Panc1 (cell line): ENCODE data around the gene SNPH. TPM values are rescaled to one million over a fixed set of nuclear protein-coding genes. Genes with fewer than 3 reads are reported as not detected.
A peak's percentile ranks its signal among the peaks of the same experiment; 100 is the strongest.

ENCODE experiments used
- ATAC-seq: fragments of 200-7000 bp; cut with Tn5 transposase; 2 replicates; pipeline ENCODE4 v1.9.1; 2020; ENCODE audit warnings: mild to moderate bottlenecking, moderate library complexity
- BruUV-seq: library from RNA; stranded (reverse); fragments of 400-500 nt; replicated peaks from 2 replicates; lab custom pipeline; 2021; lab: Mats Ljungman, UMichigan
- CTCF ChIA-PET: fragments of 300-600 bp; sonication (Branson Sonifier 250); formaldehyde crosslinking; loops from one replicate; lab custom pipeline; 2022; ENCODE audit warnings: antibody characterized with exemption; lab: Charles Lee
- POLR2A ChIA-PET: fragments of 300-600 bp; sonication (Branson Sonifier 250); formaldehyde crosslinking; loops from one replicate; lab custom pipeline; 2022; ENCODE audit warnings: antibody characterized with exemption; lab: Charles Lee
- DNase-seq: peaks from one replicate; pipeline ENCODE4 v3.0.0-alpha.2; 2010; ENCODE audit warnings: low read depth, low spot score
- H3K27ac ChIP-seq: 2 replicates; pipeline ENCODE4 v1.5.1; 2011; ENCODE audit warnings: mild to moderate bottlenecking, low read length, inconsistent platforms
- H3K27me3 ChIP-seq: fragments of 200-500 bp; sonication (Bioruptor generic); 2 replicates; pipeline ENCODE4 v1.6.0; 2014; ENCODE audit warnings: low read length, inconsistent platforms; ENCODE audit not compliant: control insufficient read depth, insufficient read depth
- H3K36me3 ChIP-seq: fragments of 200-500 bp; sonication (Bioruptor generic); 2 replicates; pipeline ENCODE4 v1.5.1; 2014; ENCODE audit warnings: inconsistent platforms, mild to moderate bottlenecking, low read length, moderate library complexity; ENCODE audit not compliant: control insufficient read depth, insufficient read depth
- H3K4me1 ChIP-seq: 2 replicates; pipeline ENCODE4 v1.5.1; 2011; ENCODE audit warnings: inconsistent platforms, mild to moderate bottlenecking, low read length, moderate library complexity; ENCODE audit not compliant: control insufficient read depth, insufficient read depth
- H3K4me3 ChIP-seq, 2 experiments: 2 replicates each; pipeline ENCODE4 v1.5.1; 2011 to 2012; ENCODE audit warnings: low read depth in 2 of 2, low read length in 2 of 2, mild to moderate bottlenecking in 2 of 2, inconsistent platforms in 1 of 2, moderate library complexity in 1 of 2
- H3K9me3 ChIP-seq: fragments of 200-500 bp; sonication (Bioruptor generic); 2 replicates; pipeline ENCODE4 v1.5.1; 2014; ENCODE audit warnings: low read depth, mild to moderate bottlenecking, inconsistent platforms, low read length, moderate library complexity; ENCODE audit not compliant: control insufficient read depth, insufficient read depth
- CTCF ChIP-seq: fragments of 450-650 bp; IDR thresholded peaks from 2 replicates; pipeline ENCODE4 v1.5.1; 2017; ENCODE audit warnings: mild to moderate bottlenecking
- POLR2AphosphoS5 ChIP-seq: IDR thresholded peaks from 2 replicates; pipeline ENCODE4 v1.6.1; 2012; ENCODE audit warnings: mild to moderate bottlenecking, low read depth, low read length, moderate library complexity
- REST ChIP-seq, 2 experiments: IDR thresholded peaks; 2 replicates each; pipeline ENCODE4 v1.6.1; 2011 to 2012; ENCODE audit warnings: low read depth in 2 of 2, control low read depth in 1 of 2, low read length in 1 of 2, mild to moderate bottlenecking in 1 of 2, moderate library complexity in 1 of 2; ENCODE audit not compliant: insufficient read depth in 1 of 2
- SIN3A ChIP-seq: IDR thresholded peaks from 2 replicates; pipeline ENCODE4 v1.6.1; 2012; ENCODE audit warnings: low read depth, mild to moderate bottlenecking, low read length, moderate library complexity, borderline replicate concordance; ENCODE audit not compliant: insufficient read depth
- TCF7L2 ChIP-seq: IDR thresholded peaks from 2 replicates; pipeline ENCODE4 v1.6.1; 2011; ENCODE audit warnings: mild to moderate bottlenecking, low read depth, low read length, inconsistent platforms
- in situ Hi-C: cut with HindIII; loops from 2 replicates; pipeline ENCODE4 v1.10.0; 2016; ENCODE audit warnings: low sequenced_read_pairs, low pct_unique_long_range_greater_than_20kb
- intact Hi-C: fragments of 100-400 bp; cut with micrococcal nuclease; formaldehyde crosslinking; loops from one replicate; pipeline ENCODE4 v1.10.0; 2022; ENCODE audit not compliant: unreplicated experiment
- total RNA-seq: library from RNA; stranded (reverse); gene quantifications from one replicate; pipeline ENCODE4 v1.2.1, GENCODE V29; 2021; ENCODE audit not compliant: unreplicated experiment

The SNPH gene
- total RNA-seq, 1 experiment from 2014 or later = 6.4 TPM

GRCh38 chr20:1327241-1327653, 61.2 kb downstream of the SNPH start:
- H3K27me3 ChIP-seq = no peaks in the 10 kb centered on the region
- intact Hi-C loops (loop anchor here (5.0 kb wide), 1 partner anchor 140 kb away; the partner anchor contains the start of gene NSFL1C), in situ Hi-C loops (no loop called here)
- ATAC-seq (no peak), DNase-seq (no peak)
- no peaks in the 10 kb centered on the region for H3K9me3 ChIP-seq
- no peak overlapping the region for H3K4me3 ChIP-seq
- peaks cover 41% of the 10 kb centered on the region for H3K4me1 ChIP-seq
- BruUV-seq = no TSS peak
- TF ChIP-seq CTCF (no peak), TCF7L2 (no peak), SIN3A (no peak), REST (IDR thresholded peaks at IDR 0.05; ENCODE audit: insufficient read depth in 1 of 2, low read depth in 2 of 2, low read length in 1 of 2) (no peak), POLR2AphosphoS5 (no peak)
- H3K27ac ChIP-seq = peak overlapping the region; percentile 96
- ChIA-PET POLR2A (interaction anchor here (1.5 kb wide), 1 partner anchor 9 kb away, joined by 5 read pairs; no protein-coding TSS in a partner anchor), CTCF (no interaction called here)
- no peaks in the 10 kb centered on the region for H3K36me3 ChIP-seq

GRCh38 chr20:1327827-1328679, 62.0 kb downstream of the SNPH start:
- Histone ChIP-seq H3K27ac (peak overlapping the region; percentile 41), H3K4me3 (no peak overlapping the region), H3K9me3 (no peaks in the 10 kb centered on the region), H3K4me1 (peaks cover 41% of the 10 kb centered on the region), H3K36me3 (no peaks in the 10 kb centered on the region), H3K27me3 (no peaks in the 10 kb centered on the region)
- no peak for ATAC-seq
- intact Hi-C loops = loop anchor here (5.0 kb wide), 1 partner anchor 139 kb away; the partner anchor contains the start of gene NSFL1C
- DNase-seq = no peak
- TF ChIP-seq REST (IDR thresholded peaks at IDR 0.05; ENCODE audit: insufficient read depth in 1 of 2, low read depth in 2 of 2, low read length in 1 of 2) = no peak
- POLR2A ChIA-PET = no interaction called here
- CTCF ChIA-PET = no interaction called here
- BruUV-seq = no TSS peak
- in situ Hi-C loops = no loop called here
